GM18519 (cell line): ENCODE measurements around the gene KCNK4.
"Not testable (repeated sequence)": the region's sequence is repeated elsewhere in the genome, so short reads cannot be mapped to it uniquely, and the experiment has no call there.

Experiments used
- ATAC-seq: cut with Tn5 transposase; IDR thresholded peaks from one replicate; pipeline ENCODE4 v1.9.1; 2021; ENCODE audit warnings: mild to moderate bottlenecking, moderate library complexity; ENCODE audit not compliant: unreplicated experiment, low FRiP score

KCNK4 gene

DNA sequence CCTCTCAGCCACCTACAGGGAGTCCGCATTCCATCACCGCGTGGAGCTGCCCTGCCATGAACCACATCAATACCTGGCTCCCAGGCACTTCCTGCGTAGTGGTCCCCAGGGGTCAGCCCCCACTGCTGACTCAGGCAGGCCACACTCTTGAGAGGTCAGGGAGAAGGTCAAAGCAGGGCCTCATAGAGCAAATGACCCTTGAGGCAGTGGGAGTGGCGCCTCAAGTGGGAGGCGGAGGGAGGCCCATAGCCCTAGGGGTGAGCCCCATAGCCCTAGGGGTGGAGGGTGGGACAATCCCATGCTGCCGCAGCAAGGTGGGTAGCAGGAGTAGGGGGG lies 31.8 kb downstream of the KCNK4 start:
- ATAC-seq = no peak

DNA sequence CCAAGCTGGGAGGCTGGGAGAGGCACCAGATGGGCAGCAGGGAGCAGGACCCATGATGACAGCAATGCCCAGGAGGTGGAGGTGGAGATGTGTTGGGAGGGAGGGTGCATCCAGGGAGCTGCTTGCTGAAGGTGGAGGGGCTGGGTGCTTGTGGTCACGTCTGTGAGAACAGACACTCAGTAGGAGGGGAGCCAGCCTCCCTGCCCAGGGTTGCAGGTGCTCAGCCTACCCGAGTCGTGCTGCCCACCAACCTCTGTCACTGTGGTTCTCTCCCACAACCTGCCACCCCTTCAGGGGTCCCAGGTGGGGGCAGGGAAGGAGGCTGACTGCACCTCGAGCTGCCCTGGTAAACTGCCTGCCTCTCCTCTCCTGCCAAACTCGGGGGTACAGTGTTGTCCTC lies 32.3 kb downstream of the KCNK4 start:
- ATAC-seq = no peak

DNA sequence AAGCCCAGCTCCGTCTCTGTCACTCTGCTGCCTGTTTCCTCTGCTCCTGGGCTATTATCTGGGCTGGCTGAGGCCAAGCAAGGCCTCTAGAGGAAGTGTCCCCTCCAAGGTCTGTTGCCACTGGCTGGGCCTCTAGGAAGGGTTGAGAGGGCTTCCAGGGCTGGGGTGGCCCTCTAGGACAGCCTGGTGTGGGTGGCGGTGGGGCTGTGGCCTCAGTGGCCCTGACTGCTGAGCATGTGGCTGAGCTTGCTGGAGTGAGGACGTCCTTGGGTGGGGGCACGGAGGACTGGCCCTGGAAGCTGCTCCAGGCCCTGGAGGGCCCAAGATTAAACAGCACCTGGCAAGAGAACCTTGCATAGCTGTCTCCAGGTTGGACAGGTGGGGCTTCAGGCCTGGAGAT lies 32.9 kb downstream of the KCNK4 start:
- not testable (repeated sequence) for ATAC-seq

DNA sequence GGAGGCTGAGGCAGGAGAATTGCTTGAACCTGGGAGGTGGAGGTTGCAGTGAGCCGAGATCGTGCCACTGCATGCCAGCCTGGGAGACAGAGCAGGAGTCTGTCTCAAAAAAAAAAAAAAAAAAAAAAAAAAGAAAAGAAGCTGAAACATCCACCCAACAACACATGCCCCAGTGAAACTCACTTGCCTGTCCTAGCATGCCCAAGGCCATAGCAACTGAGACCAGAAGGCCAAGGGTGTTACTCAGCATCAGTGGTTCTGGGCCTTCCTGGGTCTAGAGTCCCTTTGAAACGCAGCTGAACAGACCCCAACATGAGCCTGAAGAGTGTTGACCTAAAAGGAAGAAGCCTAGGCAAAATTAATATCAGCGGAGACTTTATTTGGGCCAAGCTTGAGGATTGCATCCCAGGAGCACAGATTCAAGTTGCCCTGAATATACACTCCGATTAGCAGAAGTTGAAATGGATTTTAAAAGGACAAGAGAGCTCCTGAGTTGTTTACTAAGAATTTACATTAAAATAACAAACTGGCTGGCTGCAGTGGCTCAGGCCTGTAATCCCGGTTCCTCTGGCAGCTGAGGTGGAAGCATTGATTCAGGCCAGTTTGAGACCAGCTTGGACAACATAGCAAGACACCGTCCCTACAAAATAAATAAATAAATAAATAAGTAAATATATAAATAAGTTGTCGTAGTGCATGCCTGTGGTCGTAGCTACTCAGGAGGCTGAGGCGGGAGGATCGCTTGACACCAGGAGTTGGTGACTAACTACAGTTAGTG lies 33.8 kb downstream of the KCNK4 start:
- ATAC-seq = no peak

DNA sequence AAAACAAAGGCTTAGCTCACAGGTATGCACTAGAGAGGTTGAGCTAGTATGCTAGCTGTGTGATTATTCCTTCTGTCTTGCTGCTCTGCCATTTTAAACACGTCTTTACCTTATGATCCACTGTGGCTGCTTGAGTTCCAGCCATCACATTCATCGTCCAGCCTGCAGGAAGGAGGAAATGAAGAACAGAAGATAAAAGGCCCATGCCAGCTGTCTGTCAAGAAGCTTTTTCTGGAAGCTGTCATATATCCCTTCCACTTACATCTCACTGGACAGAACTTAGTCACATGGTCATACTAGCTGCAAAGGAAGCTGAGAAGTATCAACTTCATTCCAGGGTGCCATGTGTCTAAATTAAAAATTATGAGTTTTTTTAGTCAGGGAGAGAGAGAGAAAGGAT lies 36.3 kb downstream of the KCNK4 start:
- ATAC-seq = no peak

DNA sequence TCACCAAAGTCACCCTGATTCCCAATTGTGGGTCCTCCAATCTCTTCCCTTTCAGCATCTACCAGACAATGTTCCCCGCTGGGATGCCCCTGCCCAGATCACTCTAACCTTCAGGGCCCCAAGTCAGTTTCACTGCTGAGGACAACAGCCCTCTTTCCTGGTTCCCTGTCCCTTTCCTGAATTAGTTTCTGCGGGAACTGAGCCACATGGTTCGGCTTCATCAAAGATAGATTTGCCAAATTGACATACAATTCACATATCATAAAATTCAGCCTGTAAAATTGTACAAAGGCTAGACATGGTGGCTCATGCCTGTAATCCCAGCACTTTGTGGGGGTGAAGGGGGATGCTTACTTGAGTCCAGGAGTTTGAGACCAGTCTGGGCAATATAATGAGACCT lies 36.9 kb downstream of the KCNK4 start:
- ATAC-seq = no peak

DNA sequence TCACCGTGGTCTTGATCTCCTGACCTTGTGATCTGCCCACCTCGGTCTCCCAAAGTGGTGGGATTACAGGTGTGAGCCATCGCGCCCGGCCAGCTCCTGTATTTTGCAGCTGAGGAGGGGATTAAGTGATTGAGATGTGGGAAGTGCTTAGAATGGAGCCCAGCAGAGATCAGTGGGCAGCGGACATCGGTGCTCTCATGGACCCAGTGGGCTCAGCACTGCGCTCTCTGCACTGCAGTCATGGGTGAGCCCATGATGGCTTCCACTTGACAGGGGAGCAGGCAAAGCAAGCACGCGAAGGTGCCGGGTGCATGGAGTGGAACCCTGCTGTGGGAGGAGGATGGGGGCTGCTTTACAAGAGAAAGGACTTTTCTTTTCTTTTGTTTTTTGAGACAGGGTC lies 39.8 kb downstream of the KCNK4 start:
- ATAC-seq = no peak

DNA sequence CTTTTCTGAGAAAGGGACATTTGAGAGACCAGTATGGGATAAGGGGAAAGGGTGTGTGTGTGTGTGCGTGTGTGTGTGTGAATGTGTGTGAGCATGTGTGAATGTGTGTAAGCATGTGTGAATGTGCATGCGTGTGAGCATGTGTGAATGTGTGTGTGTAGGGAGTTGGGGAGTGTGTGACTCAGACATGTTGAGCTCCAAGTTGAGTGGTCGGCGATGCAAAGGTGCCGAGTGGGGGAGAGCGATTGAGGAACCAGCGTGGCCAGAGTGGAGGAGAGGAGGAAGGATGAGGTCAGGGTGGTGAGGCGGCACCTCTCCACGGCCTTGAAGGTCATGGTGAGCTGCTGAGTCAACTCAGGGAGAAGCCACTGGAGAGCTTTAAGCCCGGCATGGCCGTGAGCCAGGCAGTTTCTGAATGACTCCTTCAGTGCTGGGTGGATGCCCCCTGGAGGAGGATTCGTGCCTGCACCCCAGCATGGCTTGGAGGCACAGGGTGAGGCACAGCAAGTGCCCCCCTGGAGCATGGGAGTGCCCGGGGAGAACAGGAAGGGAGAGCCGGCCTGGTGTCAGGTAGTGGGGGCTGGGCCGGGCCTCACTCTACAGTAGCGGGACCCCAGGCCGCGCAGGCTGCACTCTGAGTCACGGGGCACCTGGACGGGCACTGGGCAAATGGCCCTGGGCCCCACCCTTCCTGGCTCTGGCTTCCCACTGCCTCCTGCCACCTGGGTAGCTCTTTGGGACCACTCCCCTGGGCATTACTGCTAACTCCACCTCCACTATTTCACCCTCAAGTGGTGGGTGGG lies 40.7 kb downstream of the KCNK4 start:
- no peak for ATAC-seq

DNA sequence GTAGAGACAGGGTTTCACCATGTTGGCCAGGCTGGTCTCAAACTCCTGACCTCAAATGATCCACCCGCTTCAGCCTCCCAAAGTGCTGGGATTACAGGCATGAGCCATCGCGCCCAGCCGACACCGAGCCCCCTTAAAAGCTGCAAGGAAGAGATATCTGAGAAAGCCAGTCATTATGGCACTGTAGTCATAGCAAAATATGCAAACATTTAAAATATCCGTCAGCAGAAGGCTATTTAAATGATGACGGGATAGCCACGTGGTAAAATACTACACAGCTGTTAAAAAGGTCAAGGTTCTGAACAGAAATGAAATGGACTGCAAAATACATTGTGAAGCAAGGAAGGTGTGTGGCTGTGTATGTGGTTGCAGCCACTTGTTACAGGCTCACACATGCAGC lies 42.5 kb downstream of the KCNK4 start:
- no peak for ATAC-seq

DNA sequence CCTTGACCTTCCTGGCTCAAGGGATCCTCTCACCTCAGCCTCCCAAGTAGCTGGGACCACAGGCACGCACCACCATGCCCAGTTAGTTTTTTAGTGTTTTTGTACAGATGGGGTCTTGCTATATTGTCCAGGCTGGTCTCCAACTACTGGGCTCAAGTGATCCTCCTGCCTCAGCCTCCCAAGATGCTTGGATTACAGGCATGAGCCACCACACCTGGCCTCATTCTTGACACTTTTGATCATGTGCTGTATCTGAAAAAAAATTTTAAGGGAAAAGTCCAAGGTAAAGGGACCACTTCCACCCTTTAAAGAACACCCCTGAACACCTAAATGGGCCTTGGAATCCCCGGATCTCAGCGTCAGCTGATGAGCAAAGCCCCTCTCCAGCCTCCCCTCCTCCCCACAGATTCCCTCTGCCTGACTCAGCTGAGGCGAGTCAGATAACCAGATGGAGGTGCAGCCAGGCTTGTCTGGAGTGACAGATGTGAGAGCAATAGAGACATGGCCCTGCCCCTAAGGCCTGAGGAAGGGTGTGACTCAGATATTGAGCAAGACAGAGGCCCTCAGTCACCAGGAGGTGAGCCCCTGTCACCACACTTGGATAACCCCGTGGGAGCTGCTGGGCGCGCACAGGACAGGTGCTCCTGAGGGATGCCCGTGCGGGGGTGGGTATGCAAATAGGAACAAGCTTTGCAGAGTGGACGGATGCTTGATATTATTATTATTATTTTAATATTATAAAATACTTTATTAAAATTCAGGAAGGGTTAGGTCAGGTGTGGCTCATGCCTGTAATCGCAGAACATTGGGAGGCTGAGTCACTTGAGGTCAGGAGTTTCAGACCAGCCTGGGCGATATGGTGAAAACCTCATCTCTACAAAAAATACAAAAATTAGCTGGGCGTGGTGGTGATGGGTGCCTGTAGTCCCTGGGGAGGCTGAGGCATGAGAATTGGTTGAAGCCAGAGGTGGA lies 43.9 kb downstream of the KCNK4 start:
- peak; percentile 79 for ATAC-seq

DNA sequence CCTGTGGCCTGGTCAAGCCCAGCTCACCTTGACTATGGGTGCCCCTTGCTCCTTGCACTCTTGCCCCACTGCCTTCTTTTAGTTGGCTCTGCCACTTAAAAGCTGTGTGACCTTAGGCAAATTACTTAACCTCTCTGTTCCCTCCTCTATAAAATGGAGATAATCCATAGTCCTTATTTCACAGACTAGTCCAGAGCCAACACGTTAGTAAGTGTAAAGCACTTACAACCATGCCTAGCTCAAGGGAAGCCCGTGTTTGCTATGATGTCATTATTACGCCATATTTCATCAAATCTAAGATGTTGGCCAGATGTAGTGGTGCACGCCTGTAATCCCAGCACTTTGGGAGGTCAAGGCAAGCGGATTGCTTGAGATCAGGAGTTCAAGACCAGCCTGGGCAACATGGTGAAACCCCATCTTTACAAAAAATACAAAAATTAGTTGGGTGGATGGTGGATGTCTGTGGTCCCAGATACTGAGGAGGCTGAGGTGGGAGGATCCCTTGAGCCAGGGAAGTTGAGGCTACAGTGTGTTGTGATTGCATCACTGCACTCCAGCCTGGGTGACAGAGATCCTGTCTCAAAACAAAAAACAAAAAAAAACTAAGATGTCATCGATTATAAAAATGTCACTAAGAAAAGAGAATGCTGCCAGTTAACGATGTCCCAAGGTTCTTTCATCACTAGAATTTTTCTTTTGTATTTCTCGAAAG lies 46.6 kb downstream of the KCNK4 start:
- no peak for ATAC-seq

DNA sequence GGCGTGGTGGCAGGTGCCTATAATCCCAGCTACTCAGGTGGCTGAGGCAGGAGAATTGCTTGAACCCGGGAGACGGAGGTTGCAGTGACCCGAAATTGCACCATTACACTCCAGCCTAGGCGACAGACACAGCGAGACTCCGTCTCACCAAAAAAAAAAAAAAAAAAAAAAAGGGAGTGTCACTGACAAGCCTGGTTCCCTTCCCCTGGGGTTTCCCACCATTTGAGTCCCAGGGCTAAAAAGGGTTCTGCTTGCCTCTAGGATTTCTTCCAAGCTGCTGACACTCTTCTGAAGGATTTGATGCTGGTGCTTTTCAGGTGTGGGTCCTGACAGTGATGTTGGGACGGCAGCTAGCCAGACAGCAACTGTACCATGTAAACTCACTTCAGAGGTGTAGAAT lies 47.6 kb downstream of the KCNK4 start:
- ATAC-seq = no peak

DNA sequence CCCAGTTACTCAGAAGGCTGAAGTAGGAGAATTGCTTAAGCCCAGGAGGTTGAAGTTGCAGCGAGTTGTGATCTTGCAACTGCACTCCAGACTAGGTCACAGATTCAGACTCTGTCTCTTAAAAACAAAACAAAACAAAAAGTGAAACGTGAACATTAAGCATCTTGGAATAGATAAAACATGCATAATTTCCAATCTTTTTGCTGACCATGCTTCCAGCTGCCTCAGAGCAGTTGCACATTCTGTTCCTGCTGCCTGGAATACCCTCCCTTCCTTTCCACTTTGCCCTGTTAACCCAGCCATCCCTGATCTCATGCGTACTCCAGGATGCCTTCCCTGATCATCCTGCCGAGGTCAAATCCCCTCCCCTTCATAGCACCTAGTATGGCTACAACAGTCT lies 48.2 kb downstream of the KCNK4 start:
- no peak for ATAC-seq

DNA sequence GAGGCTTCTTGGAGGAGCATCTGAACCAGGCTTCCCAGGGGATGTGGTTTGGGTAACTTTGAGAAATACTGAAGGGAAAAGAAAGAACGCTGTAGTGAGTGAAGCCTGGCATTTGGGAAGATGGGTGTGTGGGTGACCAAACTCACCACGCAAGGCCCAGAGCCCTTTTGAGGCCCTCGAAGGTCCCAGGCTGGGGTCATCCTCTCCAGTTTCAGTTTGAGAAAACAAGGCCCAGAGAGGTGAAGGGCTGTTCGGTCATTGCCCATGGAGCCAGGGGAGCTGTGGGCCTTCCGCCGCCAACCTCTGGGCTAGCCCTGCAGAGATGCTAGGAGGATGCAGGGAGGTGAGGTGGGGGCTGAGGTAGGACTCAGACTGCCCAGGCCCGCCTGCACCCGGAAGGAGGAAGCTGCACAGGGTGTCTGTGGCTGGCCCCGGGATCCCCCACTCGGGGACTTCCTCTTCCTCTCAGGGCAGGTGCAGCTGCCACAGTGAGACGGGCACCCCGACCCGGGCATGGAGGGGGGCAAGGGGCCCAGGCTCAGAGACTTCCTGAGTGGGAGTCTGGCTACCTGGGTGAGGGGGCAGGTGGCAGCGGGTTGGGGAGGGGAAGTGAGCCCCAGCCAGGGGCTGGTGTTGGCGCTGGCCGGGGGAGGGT lies 48.8 kb downstream of the KCNK4 start, which contains the start of gene CCDC88B:
CCDC88B (plus strand) TSS at position 451 of the 655 bp plus-strand sequence; CDS start at position 514, 63 bp downstream.
- no peak for ATAC-seq

DNA sequence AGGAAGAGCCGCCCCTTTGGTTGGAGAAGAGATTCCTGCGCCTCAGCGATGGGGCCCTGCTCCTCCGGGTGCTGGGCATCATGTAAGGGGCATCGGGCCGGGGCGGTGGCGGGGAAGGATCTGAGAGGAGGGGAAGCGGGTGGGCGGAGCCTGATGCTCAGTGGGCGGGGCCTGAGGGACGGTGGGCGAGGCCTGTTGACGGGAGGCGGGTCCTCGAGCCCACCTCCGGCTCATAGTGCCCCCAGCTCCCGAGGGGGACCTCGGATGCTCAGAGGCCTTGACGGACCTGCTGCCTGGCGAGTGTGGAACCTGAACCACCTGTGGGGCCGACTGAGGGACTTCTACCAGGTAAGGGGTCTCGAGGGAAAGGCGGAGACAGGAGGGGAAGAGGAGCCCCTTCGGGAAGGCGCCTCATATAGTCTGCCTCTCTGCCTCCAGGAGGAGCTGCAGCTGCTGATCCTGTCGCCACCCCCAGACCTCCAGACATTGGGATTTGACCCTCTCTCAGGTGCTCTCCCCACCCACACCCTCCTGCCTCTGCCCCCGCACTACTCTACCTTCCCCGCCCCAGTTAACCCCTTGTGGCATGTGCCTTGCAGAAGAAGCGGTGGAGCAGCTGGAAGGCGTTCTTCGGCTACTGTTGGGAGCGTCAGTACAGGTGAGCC lies 49.7 kb downstream of the KCNK4 start:
- no peak for ATAC-seq

DNA sequence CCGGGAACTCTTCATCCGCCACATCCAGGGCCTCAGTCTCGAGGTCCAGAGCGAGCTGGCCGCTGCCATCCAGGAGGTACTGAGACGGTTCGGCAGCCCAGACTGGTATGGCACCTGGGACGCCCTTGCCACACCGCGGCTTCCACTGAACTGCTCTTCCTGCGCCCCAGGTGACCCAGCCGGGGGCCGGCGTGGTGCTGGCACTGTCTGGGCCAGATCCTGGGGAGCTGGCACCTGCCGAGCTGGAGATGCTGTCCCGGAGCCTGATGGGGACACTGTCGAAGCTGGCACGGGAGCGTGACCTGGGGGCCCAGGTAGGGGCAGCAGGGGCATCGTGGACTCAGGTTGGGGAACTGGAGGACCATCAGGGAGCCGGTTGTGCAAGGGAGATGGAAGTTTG lies 50.3 kb downstream of the KCNK4 start:
- ATAC-seq = no peak

DNA sequence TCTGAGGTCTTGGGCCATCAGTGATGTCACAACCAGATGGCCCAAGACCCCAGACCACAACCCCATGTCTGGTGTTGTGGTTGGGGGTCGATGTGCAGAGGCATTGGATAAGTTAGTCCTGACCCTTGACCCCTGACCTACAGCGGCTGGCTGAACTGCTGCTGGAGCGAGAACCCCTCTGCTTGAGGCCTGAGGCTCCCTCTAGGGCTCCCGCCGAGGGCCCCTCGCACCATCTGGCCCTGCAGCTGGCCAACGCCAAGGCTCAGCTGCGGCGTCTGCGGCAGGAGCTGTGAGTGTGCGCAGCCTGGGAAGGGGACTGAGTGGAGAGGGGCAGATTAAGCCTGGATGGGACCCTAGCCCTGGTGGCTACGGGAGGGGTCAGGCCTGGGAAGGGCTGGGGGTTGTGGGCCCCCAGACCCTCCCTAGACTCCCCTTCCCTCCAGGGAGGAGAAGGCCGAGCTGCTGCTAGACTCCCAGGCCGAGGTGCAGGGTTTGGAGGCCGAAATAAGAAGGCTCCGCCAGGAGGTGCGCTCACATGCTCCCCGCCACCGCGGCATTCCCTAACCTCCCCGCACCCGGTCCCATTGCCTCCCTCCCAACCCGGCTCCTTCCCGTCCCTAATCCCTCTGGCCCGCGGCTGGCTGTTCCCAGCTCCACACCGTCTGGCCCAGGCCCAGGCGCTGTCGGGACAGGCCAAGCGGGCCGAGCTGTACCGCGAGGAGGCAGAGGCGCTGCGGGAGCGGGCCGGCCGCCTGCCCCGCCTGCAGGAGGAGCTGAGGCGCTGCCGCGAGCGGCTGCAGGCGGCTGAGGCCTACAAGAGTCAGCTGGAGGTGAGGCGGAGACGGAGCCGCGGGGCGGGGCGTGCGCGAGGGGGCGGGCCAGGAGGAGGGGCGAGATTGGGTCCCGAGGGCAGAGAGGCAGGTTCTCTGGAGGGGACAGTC lies 51.0 kb downstream of the KCNK4 start:
- ATAC-seq = peak; percentile 42
